ENCODE results near the gene PRMT1. TPM values are rescaled to one million over a fixed set of nuclear protein-coding genes. Genes with fewer than 3 reads are reported as not detected.
A peak's percentile ranks its signal among the peaks of the same experiment; 100 is the strongest.

PRMT1 gene
- total RNA-seq, 1 donor from 2014 or later, result 103 TPM

DNA sequence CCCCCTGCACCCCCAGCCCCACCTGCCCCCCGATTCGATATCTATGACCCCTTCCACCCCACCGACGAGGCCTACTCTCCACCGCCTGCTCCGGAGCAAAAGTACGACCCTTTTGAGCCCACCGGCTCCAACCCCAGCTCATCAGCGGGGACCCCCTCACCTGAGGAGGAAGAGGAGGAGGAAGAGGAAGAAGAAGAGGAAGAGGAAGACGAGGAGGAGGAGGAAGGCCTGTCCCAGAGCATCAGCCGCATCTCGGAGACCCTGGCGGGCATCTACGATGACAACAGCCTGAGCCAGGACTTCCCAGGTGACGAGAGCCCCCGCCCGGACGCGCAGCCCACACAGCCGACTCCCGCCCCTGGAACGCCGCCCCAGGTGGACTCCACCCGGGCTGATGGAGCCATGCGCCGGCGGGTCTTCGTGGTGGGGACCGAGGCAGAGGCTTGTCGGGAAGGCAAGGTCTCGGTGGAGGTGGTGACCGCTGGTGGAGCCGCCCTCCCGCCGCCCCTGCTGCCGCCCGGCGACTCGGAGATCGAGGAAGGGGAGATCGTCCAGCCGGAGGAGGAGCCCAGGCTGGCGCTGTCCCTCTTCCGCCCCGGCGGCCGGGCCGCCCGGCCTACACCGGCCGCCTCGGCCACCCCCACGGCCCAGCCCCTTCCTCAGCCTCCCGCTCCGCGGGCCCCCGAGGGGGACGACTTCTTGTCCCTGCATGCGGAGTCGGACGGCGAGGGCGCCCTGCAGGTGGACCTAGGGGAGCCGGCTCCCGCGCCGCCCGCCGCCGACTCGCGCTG, 25.8 kb upstream of the PRMT1 start:
- no peak for DNase-seq (ENCODE audit: low spot score)

DNA sequence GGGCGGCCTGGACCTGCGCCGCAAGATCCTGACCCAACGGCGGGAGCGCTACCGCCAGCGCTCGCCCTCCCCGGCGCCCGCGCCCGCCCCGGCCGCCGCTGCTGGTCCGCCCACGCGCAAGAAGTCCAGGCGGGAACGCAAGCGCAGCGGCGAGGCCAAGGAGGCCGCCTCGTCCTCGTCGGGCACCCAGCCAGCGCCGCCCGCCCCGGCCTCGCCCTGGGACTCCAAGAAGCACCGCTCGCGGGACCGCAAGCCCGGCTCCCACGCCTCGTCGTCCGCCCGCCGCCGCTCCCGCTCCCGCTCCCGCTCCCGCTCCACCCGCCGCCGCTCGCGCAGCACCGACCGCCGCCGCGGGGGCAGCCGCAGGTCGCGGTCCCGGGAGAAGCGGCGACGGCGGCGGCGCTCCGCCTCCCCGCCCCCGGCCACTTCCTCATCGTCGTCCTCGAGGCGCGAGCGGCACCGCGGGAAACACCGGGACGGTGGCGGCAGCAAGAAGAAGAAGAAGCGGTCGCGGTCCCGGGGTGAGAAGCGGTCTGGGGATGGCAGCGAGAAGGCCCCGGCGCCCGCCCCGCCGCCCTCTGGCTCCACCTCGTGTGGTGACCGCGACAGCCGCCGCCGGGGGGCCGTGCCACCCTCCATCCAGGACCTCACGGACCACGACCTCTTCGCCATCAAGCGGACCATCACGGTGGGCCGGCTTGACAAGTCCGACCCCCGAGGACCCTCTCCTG, 25.1 kb upstream of the PRMT1 start:
- no peak for DNase-seq (ENCODE audit: low spot score)

DNA sequence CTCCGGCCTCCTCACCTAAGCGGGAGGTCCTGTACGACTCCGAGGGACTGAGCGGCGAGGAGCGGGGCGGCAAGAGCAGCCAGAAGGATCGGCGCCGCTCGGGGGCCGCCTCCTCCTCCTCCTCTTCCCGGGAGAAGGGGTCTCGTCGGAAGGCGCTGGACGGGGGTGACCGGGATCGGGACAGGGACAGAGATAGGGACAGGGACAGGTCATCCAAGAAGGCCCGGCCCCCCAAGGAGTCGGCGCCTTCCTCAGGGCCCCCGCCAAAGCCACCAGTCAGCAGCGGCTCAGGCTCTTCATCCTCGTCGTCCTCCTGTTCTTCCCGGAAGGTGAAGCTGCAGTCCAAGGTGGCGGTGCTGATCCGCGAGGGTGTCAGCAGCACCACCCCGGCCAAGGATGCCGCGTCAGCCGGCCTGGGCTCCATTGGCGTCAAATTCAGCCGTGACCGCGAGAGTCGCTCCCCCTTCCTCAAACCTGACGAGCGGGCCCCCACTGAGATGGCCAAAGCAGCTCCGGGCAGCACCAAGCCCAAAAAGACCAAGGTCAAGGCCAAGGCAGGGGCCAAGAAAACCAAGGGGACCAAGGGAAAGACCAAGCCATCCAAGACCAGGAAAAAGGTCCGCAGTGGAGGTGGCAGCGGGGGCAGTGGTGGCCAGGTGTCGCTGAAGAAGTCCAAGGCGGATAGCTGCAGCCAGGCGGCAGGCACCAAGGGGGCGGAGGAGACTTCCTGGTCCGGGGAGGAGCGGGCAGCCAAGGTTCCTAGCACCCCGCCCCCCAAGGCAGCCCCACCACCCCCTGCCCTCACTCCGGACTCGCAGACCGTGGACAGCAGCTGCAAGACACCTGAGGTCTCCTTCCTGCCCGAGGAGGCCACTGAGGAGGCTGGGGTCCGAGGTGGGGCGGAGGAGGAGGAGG, 24.3 kb upstream of the PRMT1 start:
- DNase-seq (ENCODE audit: low spot score), result no peak

DNA sequence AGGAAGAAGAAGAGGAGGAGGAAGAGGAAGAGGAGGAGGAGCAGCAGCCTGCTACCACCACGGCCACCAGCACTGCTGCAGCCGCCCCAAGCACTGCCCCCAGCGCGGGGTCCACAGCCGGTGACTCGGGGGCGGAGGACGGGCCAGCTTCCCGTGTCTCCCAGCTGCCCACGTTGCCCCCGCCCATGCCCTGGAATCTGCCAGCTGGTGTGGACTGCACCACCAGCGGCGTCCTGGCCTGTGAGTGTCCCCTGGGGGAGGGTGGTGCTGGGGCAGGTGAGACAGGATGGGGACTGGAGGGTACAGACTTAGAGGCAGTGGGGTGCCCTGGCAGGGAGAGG, 23.6 kb upstream of the PRMT1 start:
- no peak for DNase-seq (ENCODE audit: low spot score)

DNA sequence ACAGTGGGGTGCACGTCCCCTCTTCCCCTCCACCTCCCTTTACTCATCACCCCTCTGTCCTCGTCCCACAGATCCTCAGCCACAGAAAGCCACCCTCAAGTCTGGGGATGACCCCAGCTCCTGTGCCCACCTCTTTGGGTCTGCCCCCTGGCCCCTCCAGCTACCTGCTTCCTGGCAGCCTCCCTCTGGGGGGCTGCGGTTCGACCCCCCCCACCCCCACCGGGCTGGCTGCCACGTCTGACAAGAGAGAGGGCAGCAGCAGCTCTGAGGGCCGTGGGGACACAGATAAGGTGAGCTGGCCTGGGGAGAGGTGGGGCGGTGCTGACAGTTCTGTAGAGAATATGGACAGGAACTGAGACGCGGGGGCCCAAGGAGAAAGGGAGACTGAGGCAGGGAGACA, 22.5 kb upstream of the PRMT1 start:
- no peak for DNase-seq (ENCODE audit: low spot score)

DNA sequence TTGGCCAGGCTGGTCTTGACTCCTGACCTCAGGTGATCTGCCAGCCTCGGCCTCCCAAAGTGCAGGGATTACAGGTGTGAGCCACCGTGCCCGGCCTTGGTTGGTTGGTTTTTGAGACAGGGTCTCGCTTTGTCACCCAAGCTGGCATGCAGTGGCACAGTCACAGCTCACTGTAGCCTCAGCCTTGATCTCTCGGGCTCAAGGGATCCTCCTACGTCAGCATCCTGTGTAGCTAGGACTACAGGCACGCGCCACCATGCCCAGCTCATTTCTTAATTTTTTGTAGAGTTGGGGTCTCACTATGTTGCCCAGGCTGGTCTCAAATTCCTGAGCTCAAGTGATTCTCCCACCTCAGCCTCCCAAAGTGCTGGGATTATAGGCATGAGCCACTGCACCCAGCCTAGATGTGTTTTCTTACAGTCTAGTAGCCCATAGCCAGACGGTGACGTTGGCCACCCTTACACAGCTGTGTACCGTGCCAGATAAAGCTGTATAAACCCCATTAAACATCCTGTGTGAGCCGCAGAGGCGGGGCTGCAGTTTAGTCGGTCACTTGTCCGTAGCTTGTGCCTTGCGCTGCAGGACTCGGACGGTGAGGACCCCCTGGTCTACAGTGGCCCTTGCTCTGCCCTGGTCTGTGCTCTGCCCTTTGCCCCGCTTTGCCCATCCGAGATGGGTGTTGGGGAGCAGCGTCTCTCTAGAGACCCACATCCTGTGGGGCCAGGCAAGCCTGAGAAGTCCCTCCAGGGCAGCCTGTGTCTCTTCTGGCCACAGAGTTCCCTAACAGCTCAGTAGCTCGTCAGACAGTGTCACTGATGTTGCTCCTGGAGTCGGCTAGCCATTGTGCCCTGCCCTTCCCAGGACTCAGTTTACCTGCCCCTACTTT, 21.3 kb upstream of the PRMT1 start:
- DNase-seq (ENCODE audit: low spot score), result no peak

DNA sequence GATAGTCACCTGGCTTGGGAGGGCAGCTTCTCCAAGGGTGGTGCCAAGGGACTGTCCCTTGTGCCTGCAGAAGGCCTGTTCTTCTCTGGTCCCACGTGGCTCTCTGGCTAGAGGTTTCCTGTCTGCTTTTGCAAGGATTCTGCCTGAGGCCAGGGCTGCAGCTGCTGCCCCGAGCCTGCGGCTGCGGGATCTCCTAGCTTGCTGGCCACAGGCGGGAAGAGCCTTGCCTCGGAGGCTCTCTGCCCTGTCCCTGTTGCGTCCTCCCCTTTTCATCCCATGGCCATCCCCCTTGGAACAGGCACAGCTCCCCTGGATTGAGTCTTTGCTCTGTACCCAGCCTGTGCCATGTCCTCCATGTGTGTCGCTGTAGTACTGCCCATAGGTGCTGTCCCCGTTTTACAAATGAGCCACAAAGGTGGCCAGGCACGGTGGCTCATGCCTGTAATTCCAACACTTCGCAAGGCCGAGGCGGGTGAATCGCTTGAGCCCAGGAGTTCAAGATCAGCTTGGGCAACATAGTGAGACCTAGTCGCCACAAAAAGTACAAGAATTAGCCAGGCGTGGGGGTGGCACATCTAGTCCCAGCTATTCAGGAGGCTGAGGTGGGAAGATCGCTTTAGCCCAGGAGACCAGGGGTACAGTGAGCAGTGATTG, 20.5 kb upstream of the PRMT1 start:
- DNase-seq (ENCODE audit: low spot score), result no peak

DNA sequence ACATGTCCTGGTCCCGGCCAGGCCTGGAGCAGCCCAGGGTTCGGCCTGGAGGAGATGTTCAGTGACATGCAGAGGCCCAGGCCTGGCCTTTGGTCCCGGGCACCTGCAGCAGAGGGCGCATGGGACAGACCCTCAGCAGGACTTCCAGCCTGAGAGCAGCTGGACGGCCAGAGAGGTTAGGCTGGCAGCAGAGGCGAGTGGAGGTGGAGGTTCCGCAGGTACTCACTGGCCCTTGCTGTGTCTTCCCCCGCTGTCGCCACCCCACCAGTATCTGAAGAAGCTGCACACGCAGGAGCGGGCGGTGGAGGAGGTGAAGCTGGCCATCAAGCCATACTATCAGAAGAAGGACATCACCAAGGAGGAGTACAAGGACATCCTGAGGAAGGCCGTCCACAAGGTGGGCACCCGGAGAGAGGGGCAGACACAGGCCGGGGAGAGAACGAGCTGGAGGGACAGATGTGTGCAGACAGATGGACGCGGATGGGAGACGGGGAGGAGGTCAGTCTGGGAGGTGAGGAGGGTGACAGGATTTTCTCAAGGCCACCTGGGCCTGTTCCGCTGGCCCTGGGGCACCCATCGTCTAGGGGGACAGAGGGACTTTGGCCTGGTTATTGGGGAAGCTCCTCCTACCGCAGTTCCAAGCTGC, 19.5 kb upstream of the PRMT1 start:
- DNase-seq (ENCODE audit: low spot score), result no peak

DNA sequence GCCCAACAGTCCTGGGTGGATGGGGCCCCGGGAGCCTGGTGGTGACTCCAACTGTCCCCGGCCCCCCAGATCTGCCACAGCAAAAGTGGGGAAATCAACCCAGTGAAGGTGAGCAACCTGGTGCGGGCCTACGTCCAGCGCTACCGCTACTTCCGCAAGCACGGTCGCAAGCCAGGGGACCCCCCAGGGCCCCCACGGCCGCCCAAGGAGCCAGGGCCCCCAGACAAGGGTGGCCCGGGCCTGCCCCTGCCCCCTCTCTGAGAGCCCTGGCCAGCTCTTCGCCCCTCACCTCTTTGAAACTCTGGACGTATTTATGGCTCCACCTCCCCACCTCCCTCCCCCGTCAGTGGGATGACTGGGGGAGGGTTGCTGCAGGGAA, 18.9 kb upstream of the PRMT1 start:
- no peak for DNase-seq (ENCODE audit: low spot score)

DNA sequence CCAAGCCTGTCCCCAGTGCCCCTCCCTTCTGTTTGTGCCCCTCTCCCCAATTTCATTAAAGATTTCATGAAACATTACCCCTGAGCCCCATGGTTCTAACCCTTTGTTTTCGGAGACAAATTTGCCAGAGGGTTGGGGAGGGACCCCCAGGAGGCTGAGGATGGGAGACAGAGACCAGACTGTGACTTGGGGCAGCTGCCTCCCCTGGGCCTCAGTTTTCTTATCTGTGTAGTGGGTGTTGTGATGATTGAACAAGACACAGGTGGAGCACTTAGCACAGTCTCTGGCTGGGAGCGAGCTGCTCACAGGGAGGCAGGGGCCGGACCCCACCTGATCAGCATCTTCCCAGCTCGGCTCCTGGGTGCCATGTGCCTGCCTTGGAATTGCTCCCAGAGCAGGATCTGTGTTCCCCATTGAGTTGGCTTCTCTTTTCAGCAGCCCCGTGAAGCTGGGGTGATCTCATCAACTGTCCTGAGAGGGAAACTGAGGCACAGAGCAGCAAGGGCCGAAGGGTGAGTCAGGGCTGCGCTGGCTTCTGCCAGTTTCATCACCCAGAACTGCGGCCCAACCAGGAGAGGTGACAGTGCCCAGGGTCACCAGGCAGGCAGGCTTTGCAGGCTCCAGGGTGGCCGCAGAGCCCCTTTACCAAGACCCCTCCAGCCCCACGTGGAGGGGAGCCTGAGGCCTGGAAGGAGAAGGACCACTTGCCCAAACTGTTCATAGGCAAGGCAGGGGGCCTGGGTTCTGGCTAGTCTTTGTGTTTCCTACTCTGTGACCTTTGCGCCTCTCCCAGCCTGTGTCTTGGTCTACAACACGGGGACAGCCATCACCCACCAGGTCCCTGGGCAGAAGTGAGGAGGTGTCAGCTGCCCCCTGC, 18.3 kb upstream of the PRMT1 start:
- DNase-seq (ENCODE audit: low spot score), result no peak

DNA sequence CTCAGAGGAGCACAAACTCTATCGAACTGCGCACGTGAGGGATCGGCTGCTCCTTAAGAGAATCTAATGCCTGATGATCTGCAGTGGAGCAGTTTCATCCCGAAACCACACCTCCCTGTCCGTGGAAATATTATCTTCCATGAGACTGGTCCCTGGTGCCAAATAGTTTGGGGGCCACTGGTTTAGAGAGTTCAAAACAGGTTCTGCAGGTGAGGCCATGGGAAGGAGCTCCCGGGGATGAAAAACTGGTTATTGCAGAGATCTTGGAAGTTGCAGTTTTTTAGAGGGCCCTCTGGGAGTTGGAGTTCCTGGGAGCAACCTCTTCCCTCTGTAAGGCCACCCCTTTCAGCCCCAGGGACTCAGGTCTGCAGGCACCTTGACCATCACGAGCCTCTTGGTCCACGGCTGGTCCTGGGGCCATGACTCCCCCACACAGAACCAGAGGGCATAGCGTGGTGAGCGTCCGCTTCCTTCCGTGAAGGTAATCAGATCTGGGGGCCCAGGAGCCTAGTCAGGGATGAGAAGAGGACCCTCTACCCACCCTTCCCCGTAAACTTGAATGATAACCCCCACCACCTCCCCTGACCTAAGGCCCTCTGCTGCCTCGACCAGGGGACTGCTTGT, 16.6 kb upstream of the PRMT1 start:
- DNase-seq (ENCODE audit: low spot score), result no peak

DNA sequence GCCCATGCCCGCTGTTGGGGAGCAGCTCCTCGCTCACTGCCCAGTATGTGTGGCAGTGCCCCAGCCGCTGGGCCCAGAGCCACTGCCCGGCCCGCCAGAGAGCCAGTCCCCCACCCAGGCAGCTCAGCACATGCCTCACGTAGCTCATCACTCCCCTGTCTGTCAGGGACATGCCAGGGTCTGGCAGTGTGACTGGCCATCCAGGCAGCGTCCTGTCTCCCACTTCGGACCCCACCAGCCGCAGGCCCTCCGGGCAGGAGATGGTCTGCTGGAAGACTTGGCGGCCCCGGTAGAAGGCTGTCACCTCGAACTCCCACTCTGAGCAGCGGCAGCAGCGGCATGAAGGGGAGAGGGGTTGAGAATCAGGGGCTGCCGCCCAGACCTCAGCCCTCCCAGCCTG, 15.1 kb upstream of the PRMT1 start:
- no peak for DNase-seq (ENCODE audit: low spot score)

DNA sequence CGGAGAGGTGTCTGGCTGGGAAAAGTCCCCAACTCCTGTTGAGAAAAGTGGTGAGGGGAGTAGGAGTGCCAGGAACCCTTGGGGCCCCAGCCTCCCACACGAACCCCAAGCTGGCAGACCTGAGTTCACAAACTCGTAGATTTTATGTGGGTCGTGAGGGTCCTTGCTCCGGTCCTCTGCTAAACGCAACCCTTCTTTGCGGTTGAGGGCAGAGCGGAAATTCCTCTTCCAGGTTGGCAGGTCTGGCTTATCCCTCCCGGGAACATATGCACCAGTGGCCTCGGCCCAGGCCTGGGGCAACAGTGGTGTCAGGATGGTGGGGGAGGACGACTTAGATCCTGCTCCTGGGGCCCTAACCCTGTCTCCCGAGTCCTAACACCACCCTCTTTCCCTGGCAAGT, 13.8 kb upstream of the PRMT1 start:
- no peak for DNase-seq (ENCODE audit: low spot score)

DNA sequence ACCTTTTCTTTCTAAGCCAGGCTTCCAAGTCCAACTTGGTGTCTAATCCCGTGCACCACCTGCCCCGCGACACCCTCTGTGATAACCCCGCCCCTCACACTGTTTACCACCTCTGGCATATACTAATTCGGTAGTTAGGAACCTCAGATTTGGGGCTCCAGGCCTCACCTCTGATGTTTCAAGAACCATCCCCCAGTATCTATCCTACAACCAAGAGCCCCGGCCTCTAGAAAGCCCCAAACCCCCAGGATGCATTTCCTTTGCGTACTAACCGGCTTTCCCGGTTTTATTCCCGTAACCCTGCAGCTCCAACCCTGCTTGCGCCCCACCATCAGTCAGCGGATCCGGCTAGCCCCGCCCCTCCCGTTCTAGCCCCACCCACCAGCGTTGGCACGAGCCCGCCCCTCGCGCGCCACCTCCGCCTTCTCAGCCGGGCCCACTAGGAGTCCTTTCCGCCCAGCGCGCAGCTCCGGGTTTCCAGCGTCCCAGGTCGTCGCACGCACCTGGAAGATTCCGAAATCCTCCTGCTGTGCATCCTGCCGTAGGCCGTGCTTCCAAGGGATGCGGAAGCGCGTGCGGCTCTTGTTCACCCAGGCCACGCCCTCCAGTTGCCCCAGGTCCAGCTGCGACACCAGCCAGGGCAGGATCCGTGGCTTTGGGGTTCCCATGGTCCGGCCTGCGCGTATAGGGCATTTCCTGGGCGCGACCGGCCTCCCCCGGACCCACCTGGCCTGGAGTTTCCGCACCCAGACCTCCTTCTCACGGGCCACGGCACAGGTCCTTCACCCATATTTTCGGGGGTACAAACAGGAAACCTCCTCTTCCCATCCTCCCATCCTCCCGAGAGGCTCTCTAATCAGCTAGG, 12.7 kb upstream of the PRMT1 start:
- DNase-seq (ENCODE audit: low spot score), result peak; percentile 89

DNA sequence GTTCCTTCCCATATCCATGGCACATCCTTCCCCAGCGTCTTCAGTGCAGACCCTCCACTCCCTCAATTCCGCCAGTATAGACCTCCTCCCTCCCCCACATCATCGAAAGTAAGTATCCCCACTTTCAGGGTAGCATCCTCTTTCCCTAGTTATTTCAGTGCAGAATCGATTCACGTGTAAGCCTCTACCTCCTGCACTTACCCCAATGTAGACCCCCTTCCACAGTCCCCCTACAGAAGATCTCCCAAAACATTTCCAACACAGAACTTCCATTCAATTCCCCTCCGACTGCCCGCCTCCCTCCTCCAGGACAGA, 12.1 kb upstream of the PRMT1 start:
- no peak for DNase-seq (ENCODE audit: low spot score)

DNA sequence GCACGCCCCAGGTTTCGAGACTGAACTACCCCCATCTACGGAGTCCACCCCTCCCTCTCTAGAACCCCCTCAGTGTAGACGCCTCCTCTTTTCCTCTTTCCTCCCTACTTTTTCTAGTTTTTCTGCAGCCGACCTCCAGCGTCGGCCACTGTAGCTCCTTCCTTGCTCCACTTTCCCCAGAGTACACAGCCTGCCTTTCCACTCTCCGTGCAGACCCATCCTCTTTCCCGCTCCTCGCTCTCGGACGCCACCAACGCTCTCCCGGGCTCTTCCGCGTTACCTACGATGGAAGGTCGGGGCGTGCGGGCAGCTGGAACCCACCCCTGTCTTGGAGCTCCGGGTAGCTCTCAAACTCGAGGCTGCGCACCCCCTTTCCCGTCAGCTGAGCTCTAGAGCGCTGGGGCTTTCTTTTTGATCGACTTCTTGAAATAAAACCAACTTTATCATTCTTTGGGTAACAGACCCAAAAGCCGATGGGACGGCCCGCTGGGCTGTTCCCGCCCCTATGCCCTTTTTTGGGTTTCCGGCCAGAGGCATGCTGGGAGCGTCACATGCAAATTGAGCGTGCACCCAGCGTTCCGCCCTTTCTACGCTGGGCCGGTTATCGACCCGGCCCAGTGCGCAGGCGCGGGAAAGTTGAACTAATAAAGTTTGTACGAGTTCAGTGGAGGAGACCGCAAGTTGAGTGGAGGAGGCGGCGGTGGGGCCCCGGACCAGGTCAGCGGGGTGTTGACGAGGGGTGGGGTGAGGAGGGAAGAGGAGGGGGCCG, 11.5 kb upstream of the PRMT1 start, which contains the start of the genes BCL2L12 and IRF3:
Gene BCL2L12 (plus strand): TSS at position 583 of the 769 bp plus-strand sequence. CDS start 760 bp downstream, outside the sequence.
Gene IRF3 (minus strand): TSS at position 507 of the 769 bp plus-strand sequence. CDS start 1,019 bp downstream, outside the sequence.
- peak; percentile 99 for DNase-seq (ENCODE audit: low spot score)

DNA sequence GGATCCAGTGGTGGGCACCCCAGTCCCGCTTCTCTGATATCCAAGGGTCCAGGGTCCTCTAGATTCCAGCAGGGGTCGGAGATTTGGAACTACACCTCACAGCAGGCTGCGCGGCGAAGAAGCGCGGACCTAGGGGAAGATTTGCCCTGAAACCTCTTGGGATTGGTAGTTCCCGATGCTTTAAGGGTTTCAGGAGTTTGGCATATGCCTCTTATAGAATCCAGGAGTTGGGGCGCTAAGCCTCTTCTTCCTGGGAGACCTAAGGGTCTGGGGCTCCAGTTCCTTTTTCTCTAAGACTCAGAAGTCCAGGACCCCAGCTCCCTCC, 11.0 kb upstream of the PRMT1 start:
- no peak for DNase-seq (ENCODE audit: low spot score)
